GM15510 (cell line): ENCODE results near the gene PRKCE.

Experiments used
- POLR2A ChIP-seq: IDR thresholded peaks from 3 replicates; pipeline ENCODE4 v1.6.1; 2011; ENCODE audit warnings: borderline replicate concordance; ENCODE audit not compliant: insufficient read length; ENCODE audit errors: extremely low read depth

PRKCE gene

GRCh38 chr2:45720210-45720609 is 68.7 kb downstream of the PRKCE start:
- no peak for TF ChIP-seq POLR2A

GRCh38 chr2:45721150-45721549 is 69.7 kb downstream of the PRKCE start:
- TF ChIP-seq POLR2A: no peak

- no peak for TF ChIP-seq POLR2A
Observed at GRCh38 chr2:45722477-45722876, 71.0 kb downstream of the PRKCE start.

- no peak for TF ChIP-seq POLR2A
Observed at GRCh38 chr2:45723857-45724256, 72.4 kb downstream of the PRKCE start.

- no peak for TF ChIP-seq POLR2A
Observed at GRCh38 chr2:45724335-45724734, 72.9 kb downstream of the PRKCE start.

GRCh38 chr2:45725731-45726130 is 74.3 kb downstream of the PRKCE start:
- TF ChIP-seq POLR2A: no peak

- no peak for TF ChIP-seq POLR2A
Observed at GRCh38 chr2:45726188-45726587, 74.7 kb downstream of the PRKCE start.

GRCh38 chr2:45728458-45728942 is 77.0 kb downstream of the PRKCE start:
- no peak for TF ChIP-seq POLR2A

- TF ChIP-seq POLR2A: no peak
Observed at GRCh38 chr2:45729753-45730512, 78.5 kb downstream of the PRKCE start.

- no peak for TF ChIP-seq POLR2A
Observed at GRCh38 chr2:45731141-45731540, 79.7 kb downstream of the PRKCE start.

GRCh38 chr2:45732436-45732835 is 81.0 kb downstream of the PRKCE start:
- no peak for TF ChIP-seq POLR2A

GRCh38 chr2:45732946-45733345 is 81.5 kb downstream of the PRKCE start:
- no peak for TF ChIP-seq POLR2A

- no peak for TF ChIP-seq POLR2A
Observed at GRCh38 chr2:45734336-45734735, 82.9 kb downstream of the PRKCE start.

- no peak for TF ChIP-seq POLR2A
Observed at GRCh38 chr2:45734952-45735351, 83.5 kb downstream of the PRKCE start.

- no peak for TF ChIP-seq POLR2A
Observed at GRCh38 chr2:45736757-45737704, 85.6 kb downstream of the PRKCE start.
